Measurements from ENCODE around the gene TBCA. TPM values are rescaled to one million over a fixed set of nuclear protein-coding genes. Genes with fewer than 3 reads are reported as not detected.
"Not testable (repeated sequence)": the region's sequence is repeated elsewhere in the genome, so short reads cannot be mapped to it uniquely, and the experiment has no call there.

The TBCA gene
- total RNA-seq, 2 donors from 2014 or later: 80.0 to 91.6 TPM

GRCh38 chr5:77767301-77767700, 8.8 kb downstream of the TBCA start:
- H3K36me3 Mint-ChIP-seq (ENCODE audit: low read depth): peaks cover 12% of the 10 kb centered on the region
- peaks cover 30% of the 10 kb centered on the region for H3K4me1 Mint-ChIP-seq
- ATAC-seq: no peak
- no peaks in the 10 kb centered on the region for H3K27me3 Mint-ChIP-seq
- DNase-seq: no peak
- no peak overlapping the region for H3K4me3 Mint-ChIP-seq
- no peaks in the 10 kb centered on the region for H3K9me3 ChIP-seq (ENCODE audit: control insufficient read depth, low read length, poor library complexity, severe bottlenecking)
- no peak overlapping the region for H3K27ac Mint-ChIP-seq

- ATAC-seq: no peak
- no peak overlapping the region for H3K27ac Mint-ChIP-seq
- peaks cover 19% of the 10 kb centered on the region for H3K4me1 Mint-ChIP-seq
Measured at GRCh38 chr5:77761606-77762005, 14.5 kb downstream of the TBCA start.

GRCh38 chr5:77758141-77758938, 17.8 kb downstream of the TBCA start:
- H3K27ac Mint-ChIP-seq: no peak overlapping the region
- no peaks in the 10 kb centered on the region for H3K27me3 Mint-ChIP-seq
- no peak for DNase-seq
- no peaks in the 10 kb centered on the region for H3K9me3 ChIP-seq (ENCODE audit: control insufficient read depth, low read length, poor library complexity, severe bottlenecking)
- peaks cover 4% of the 10 kb centered on the region for H3K36me3 Mint-ChIP-seq (ENCODE audit: low read depth)
- ATAC-seq: no peak
- H3K4me1 Mint-ChIP-seq: peaks cover 21% of the 10 kb centered on the region
- no peak overlapping the region for H3K4me3 Mint-ChIP-seq

More at GRCh38 chr5:77761606-77762005, 14.5 kb downstream of the TBCA start:
- no peak overlapping the region for H3K4me3 Mint-ChIP-seq
- H3K27me3 Mint-ChIP-seq: no peaks in the 10 kb centered on the region
- DNase-seq: no peak
- no peaks in the 10 kb centered on the region for H3K9me3 ChIP-seq (ENCODE audit: control insufficient read depth, low read length, poor library complexity, severe bottlenecking)
- H3K36me3 Mint-ChIP-seq (ENCODE audit: low read depth): peaks cover 4% of the 10 kb centered on the region

- no peak for ATAC-seq
- Mint-ChIP-seq H3K4me1 (peaks cover 17% of the 10 kb centered on the region), H3K36me3 (ENCODE audit: low read depth) (no peaks in the 10 kb centered on the region), H3K27me3 (no peaks in the 10 kb centered on the region), H3K4me3 (no peak overlapping the region), H3K27ac (no peak overlapping the region)
- DNase-seq: no peak
- H3K9me3 ChIP-seq (ENCODE audit: control insufficient read depth, low read length, poor library complexity, severe bottlenecking): no peaks in the 10 kb centered on the region
Measured at GRCh38 chr5:77751328-77752023, 24.7 kb downstream of the TBCA start.

- not testable (repeated sequence) for H3K36me3 Mint-ChIP-seq (ENCODE audit: low read depth); H3K27me3 Mint-ChIP-seq; H3K9me3 ChIP-seq (ENCODE audit: control insufficient read depth, low read length, poor library complexity, severe bottlenecking); DNase-seq; ATAC-seq; H3K4me3 Mint-ChIP-seq; H3K27ac Mint-ChIP-seq
- H3K4me1 Mint-ChIP-seq: peaks cover 14% of the 10 kb centered on the region
Measured at GRCh38 chr5:77750928-77751327, 25.2 kb downstream of the TBCA start.

- Mint-ChIP-seq H3K27me3 (no peaks in the 10 kb centered on the region), H3K36me3 (ENCODE audit: low read depth) (no peaks in the 10 kb centered on the region), H3K27ac (no peak overlapping the region), H3K4me1 (peaks cover 23% of the 10 kb centered on the region), H3K4me3 (no peak overlapping the region)
- DNase-seq (no peak), ATAC-seq (no peak)
- H3K9me3 ChIP-seq (ENCODE audit: control insufficient read depth, low read length, poor library complexity, severe bottlenecking): no peaks in the 10 kb centered on the region
Measured at GRCh38 chr5:77748160-77748559, 28.0 kb downstream of the TBCA start.

- no peak for ATAC-seq
- Mint-ChIP-seq H3K36me3 (ENCODE audit: low read depth) (no peaks in the 10 kb centered on the region), H3K4me1 (peaks cover 20% of the 10 kb centered on the region), H3K27ac (peak overlapping the region; percentile 4), H3K27me3 (no peaks in the 10 kb centered on the region), H3K4me3 (no peak overlapping the region)
- H3K9me3 ChIP-seq (ENCODE audit: control insufficient read depth, low read length, poor library complexity, severe bottlenecking): no peaks in the 10 kb centered on the region
- no peak for DNase-seq
Measured at GRCh38 chr5:77744116-77744515, 32.0 kb downstream of the TBCA start.

- H3K27me3 Mint-ChIP-seq: no peaks in the 10 kb centered on the region
- H3K4me3 Mint-ChIP-seq: no peak overlapping the region
- H3K27ac Mint-ChIP-seq: no peak overlapping the region
- DNase-seq: no peak
- no peaks in the 10 kb centered on the region for H3K9me3 ChIP-seq (ENCODE audit: control insufficient read depth, low read length, poor library complexity, severe bottlenecking)
- H3K4me1 Mint-ChIP-seq: peaks cover 17% of the 10 kb centered on the region
- H3K36me3 Mint-ChIP-seq (ENCODE audit: low read depth): no peaks in the 10 kb centered on the region
- no peak for ATAC-seq
Measured at GRCh38 chr5:77743181-77743580, 33.0 kb downstream of the TBCA start.

GRCh38 chr5:77741608-77742007, 34.5 kb downstream of the TBCA start:
- no peaks in the 10 kb centered on the region for H3K27me3 Mint-ChIP-seq
- no peaks in the 10 kb centered on the region for H3K36me3 Mint-ChIP-seq (ENCODE audit: low read depth)
- H3K9me3 ChIP-seq (ENCODE audit: control insufficient read depth, low read length, poor library complexity, severe bottlenecking): no peaks in the 10 kb centered on the region
- peaks cover 14% of the 10 kb centered on the region for H3K4me1 Mint-ChIP-seq
- DNase-seq: no peak
- no peak overlapping the region for H3K4me3 Mint-ChIP-seq
- no peak for ATAC-seq
- H3K27ac Mint-ChIP-seq: no peak overlapping the region

- DNase-seq (no peak), ATAC-seq (no peak)
- no peaks in the 10 kb centered on the region for H3K9me3 ChIP-seq (ENCODE audit: control insufficient read depth, low read length, poor library complexity, severe bottlenecking)
- peaks cover 13% of the 10 kb centered on the region for H3K4me1 Mint-ChIP-seq
- H3K27me3 Mint-ChIP-seq: no peaks in the 10 kb centered on the region
- no peak overlapping the region for H3K27ac Mint-ChIP-seq
- H3K4me3 Mint-ChIP-seq: no peak overlapping the region
- no peaks in the 10 kb centered on the region for H3K36me3 Mint-ChIP-seq (ENCODE audit: low read depth)
Measured at GRCh38 chr5:77734885-77735284, 41.3 kb downstream of the TBCA start.

GRCh38 chr5:77733130-77733529, 43.0 kb downstream of the TBCA start:
- H3K9me3 ChIP-seq (ENCODE audit: control insufficient read depth, low read length, poor library complexity, severe bottlenecking): no peaks in the 10 kb centered on the region
- H3K4me1 Mint-ChIP-seq: peaks cover 18% of the 10 kb centered on the region
- DNase-seq: no peak
- no peaks in the 10 kb centered on the region for H3K36me3 Mint-ChIP-seq (ENCODE audit: low read depth)
- H3K27ac Mint-ChIP-seq: no peak overlapping the region
- no peaks in the 10 kb centered on the region for H3K27me3 Mint-ChIP-seq
- H3K4me3 Mint-ChIP-seq: no peak overlapping the region
- ATAC-seq: no peak

GRCh38 chr5:77727190-77727589, 48.9 kb downstream of the TBCA start:
- Mint-ChIP-seq H3K4me1 (peaks cover 22% of the 10 kb centered on the region), H3K4me3 (no peak overlapping the region), H3K36me3 (ENCODE audit: low read depth) (no peaks in the 10 kb centered on the region), H3K27ac (no peak overlapping the region), H3K27me3 (no peaks in the 10 kb centered on the region)
- no peak for DNase-seq
- no peaks in the 10 kb centered on the region for H3K9me3 ChIP-seq (ENCODE audit: control insufficient read depth, low read length, poor library complexity, severe bottlenecking)
- ATAC-seq: no peak

- H3K27ac Mint-ChIP-seq: no peak overlapping the region
- H3K27me3 Mint-ChIP-seq: no peaks in the 10 kb centered on the region
- no peak overlapping the region for H3K4me3 Mint-ChIP-seq
Measured at GRCh38 chr5:77725616-77726015, 50.5 kb downstream of the TBCA start.

GRCh38 chr5:77724934-77725333, 51.2 kb downstream of the TBCA start:
- Mint-ChIP-seq H3K4me3 (no peak overlapping the region), H3K36me3 (ENCODE audit: low read depth) (no peaks in the 10 kb centered on the region), H3K27ac (no peak overlapping the region), H3K27me3 (no peaks in the 10 kb centered on the region), H3K4me1 (peaks cover 23% of the 10 kb centered on the region)
- ATAC-seq (no peak), DNase-seq (no peak)
- H3K9me3 ChIP-seq (ENCODE audit: control insufficient read depth, low read length, poor library complexity, severe bottlenecking): no peaks in the 10 kb centered on the region

More at GRCh38 chr5:77725616-77726015, 50.5 kb downstream of the TBCA start:
- no peak for DNase-seq
- no peaks in the 10 kb centered on the region for H3K9me3 ChIP-seq (ENCODE audit: control insufficient read depth, low read length, poor library complexity, severe bottlenecking)
- no peaks in the 10 kb centered on the region for H3K36me3 Mint-ChIP-seq (ENCODE audit: low read depth)
- H3K4me1 Mint-ChIP-seq: peaks cover 21% of the 10 kb centered on the region
- ATAC-seq: no peak
